Measurements from ENCODE around the gene HEXIM2. TPM values are rescaled to one million over a fixed set of nuclear protein-coding genes. Genes with fewer than 3 reads are reported as not detected.

HEXIM2 gene
- total and polyA plus RNA-seq, 10 donors = 4.0 to 10.4 (median 7.9) TPM

DNA sequence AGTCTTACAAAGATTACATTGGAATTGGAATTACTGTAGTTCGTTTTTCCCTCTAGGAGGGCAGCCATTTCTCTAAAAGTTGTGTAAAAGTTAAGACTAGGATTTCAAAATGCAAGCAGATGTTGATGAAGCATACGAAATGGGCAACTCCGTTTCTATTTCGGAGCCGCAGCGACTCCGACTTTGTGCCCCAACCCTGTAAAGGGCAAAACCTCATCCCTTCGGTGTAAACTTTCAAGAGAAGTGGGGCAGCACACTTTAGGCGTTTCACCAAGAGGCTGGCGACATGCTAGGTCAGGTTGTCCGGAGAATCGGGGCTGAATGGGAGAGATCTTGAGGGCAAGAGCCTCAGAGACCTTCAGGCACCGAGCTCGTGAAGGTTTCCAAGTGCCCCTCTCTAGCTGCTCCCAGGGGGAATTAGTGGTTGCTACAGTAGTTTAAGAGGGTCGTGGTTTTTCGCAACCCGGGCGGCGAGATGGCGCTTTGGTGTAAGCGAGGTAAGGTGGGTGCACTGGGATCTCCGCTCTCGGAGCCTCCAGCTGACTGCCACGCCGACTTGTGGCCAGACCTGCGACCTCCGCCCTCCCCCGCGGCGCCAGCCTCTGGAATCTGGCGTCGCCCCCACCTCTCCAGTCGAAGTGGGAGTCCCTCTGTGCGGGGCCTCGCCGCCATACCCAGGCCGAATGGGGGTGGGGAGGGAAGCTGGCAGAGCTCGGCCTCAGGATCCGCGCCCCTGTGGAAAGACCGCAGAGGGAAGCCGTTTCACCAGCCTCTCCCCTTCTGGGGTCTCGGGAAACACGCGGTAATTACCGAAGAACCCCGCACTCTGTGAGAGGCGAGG, 1.0 kb upstream of the HEXIM2 start:
- Histone ChIP-seq H3K27me3 (replicated peaks in 1 of 7) (no peaks in the 10 kb centered on the region), H3K4me3 (peak overlapping the region; percentile 59 to 96 (median 73)), H3K4me1 (peaks cover 36 to 75% (median 45%) of the 10 kb centered on the region in 6 donors), H3K27ac (peak overlapping the region; percentile 99 to 100 (median 100)), H3K9me3 (no peaks in the 10 kb centered on the region), H3K36me3 (peaks cover 0 to 32% (median 0%) of the 10 kb centered on the region in 6 donors)
- WGBS, 5 donors = 0 to 1% (median 0%) methylated on average over 24 to 48 of the region's 48 CpGs
- intact Hi-C loops (cut with DNase I; ENCODE audit: low total_unique reads) = no loop called here
- DNase-seq = peak; percentile 93
- TF ChIP-seq POLR2A (IDR thresholded peaks at IDR 0.05) (peak in 1 of 3 donors; percentile 17), POLR2AphosphoS5 (IDR thresholded peaks at IDR 0.05) (no peak)
- TF ChIP-seq, protein P1, sequence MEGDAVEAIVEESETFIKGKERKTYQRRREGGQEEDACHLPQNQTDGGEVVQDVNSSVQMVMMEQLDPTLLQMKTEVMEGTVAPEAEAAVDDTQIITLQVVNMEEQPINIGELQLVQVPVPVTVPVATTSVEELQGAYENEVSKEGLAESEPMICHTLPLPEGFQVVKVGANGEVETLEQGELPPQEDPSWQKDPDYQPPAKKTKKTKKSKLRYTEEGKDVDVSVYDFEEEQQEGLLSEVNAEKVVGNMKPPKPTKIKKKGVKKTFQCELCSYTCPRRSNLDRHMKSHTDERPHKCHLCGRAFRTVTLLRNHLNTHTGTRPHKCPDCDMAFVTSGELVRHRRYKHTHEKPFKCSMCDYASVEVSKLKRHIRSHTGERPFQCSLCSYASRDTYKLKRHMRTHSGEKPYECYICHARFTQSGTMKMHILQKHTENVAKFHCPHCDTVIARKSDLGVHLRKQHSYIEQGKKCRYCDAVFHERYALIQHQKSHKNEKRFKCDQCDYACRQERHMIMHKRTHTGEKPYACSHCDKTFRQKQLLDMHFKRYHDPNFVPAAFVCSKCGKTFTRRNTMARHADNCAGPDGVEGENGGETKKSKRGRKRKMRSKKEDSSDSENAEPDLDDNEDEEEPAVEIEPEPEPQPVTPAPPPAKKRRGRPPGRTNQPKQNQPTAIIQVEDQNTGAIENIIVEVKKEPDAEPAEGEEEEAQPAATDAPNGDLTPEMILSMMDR (IDR thresholded peaks at IDR 0.05 in 8 of 11, conservative IDR thresholded peaks at IDR 0.05 in 3 of 11) = peak in 3 of 11 experiments; percentile 8 to 33 (median 30)

DNA sequence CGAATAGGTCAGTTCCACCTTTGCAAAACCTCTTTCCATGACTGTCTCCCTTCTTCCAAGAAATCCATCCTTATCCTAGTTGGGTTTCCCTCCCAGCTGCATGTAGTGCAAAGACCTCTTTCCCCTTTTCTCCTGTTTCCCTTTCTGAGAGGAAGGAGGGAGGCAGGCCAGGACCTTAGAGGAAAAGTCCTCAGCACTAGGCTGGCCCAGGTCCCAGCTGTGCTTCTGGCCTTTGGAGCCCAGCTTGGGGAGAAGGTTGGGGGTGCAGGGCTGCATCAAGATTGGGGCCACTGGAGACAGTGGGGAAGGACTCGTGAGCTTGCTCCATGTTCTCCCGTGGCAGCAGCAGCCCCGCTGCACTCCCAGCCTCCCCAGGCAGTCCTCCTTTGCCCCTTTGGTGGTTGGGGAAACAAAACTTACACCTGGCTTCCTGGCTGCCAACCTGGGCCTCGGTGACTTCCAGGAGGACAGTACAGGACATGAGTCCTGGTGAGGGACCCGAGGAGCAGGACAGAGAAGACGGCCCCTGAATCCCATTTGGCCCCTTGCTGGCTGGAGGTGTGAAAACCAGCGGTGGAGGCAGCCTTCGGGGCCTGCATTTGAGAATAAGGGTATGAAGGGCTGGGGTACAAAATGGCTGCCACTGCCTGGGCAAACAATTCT, 481 bp downstream of the HEXIM2 start:
- peak; percentile 88 for DNase-seq
- H3K27me3 ChIP-seq (replicated peaks in 1 of 7) = no peaks in the 10 kb centered on the region
- peaks cover 36 to 60% (median 43%) of the 10 kb centered on the region in 6 donors for H3K4me1 ChIP-seq
- peak overlapping the region; percentile 6 to 96 (median 42) for H3K4me3 ChIP-seq
- H3K36me3 ChIP-seq = peaks cover 0 to 21% (median 0%) of the 10 kb centered on the region in 6 donors
- no peaks in the 10 kb centered on the region for H3K9me3 ChIP-seq
- 57 to 74% (median 62%) methylated on average over 4 to 9 of the region's 9 CpGs for WGBS, 5 donors
- H3K27ac ChIP-seq = peak overlapping the region; percentile 31 to 100 (median 100)
- intact Hi-C loops (cut with DNase I; ENCODE audit: low total_unique reads) = no loop called here
- TF ChIP-seq POLR2AphosphoS5 (IDR thresholded peaks at IDR 0.05) = no peak
- TF ChIP-seq, protein P1 (IDR thresholded peaks at IDR 0.05 in 8 of 11, conservative IDR thresholded peaks at IDR 0.05 in 3 of 11) = no peak
- no peak for TF ChIP-seq POLR2A (IDR thresholded peaks at IDR 0.05)

DNA sequence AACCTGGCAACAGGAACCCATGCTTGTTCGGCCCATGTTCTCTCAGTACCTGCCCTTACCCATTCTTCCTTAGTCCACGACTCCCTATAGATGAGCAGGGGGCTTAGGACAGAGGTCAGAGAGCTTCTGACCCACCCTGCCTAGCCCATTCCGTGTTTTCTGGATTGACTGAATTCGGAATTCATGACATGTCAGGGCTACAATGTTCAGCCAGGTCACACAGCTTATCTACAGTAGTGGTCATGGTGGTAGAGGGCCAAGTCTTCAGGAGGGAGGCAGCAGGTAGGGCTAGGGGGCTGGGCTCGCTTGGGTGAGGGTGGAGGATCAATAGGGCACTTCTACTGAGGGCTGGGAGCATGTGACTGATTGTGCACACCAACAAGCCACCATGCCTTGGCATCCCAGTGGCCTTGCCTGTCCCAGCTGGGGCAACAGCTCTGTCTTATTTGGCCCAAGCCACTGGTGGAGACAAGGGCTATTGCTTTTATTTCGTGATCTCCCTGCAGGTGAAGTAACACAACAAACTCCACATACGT, 3.1 kb downstream of the HEXIM2 start:
- Histone ChIP-seq H3K4me3 (no peak overlapping the region), H3K4me1 (peaks cover 11 to 34% (median 17%) of the 10 kb centered on the region in 6 donors), H3K9me3 (no peaks in the 10 kb centered on the region), H3K27me3 (replicated peaks in 1 of 7) (no peaks in the 10 kb centered on the region), H3K27ac (no peak overlapping the region), H3K36me3 (peaks cover 0 to 13% (median 4%) of the 10 kb centered on the region in 6 donors)
- DNase-seq = peak; percentile 59
- 78 to 90% (median 81%) methylated on average over 7 of the region's 7 CpGs for WGBS, 5 donors
- TF ChIP-seq, protein P1 (IDR thresholded peaks at IDR 0.05 in 8 of 11, conservative IDR thresholded peaks at IDR 0.05 in 3 of 11) = no peak
- TF ChIP-seq POLR2A (IDR thresholded peaks at IDR 0.05) = no peak
- TF ChIP-seq POLR2AphosphoS5 (IDR thresholded peaks at IDR 0.05) = no peak
- intact Hi-C loops (cut with DNase I; ENCODE audit: low total_unique reads) = no loop called here
